ENCODE data around the gene VAMP3.
A peak's percentile ranks its signal among the peaks of the same experiment; 100 is the strongest.

The VAMP3 gene, protein sequence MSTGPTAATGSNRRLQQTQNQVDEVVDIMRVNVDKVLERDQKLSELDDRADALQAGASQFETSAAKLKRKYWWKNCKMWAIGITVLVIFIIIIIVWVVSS

DNA sequence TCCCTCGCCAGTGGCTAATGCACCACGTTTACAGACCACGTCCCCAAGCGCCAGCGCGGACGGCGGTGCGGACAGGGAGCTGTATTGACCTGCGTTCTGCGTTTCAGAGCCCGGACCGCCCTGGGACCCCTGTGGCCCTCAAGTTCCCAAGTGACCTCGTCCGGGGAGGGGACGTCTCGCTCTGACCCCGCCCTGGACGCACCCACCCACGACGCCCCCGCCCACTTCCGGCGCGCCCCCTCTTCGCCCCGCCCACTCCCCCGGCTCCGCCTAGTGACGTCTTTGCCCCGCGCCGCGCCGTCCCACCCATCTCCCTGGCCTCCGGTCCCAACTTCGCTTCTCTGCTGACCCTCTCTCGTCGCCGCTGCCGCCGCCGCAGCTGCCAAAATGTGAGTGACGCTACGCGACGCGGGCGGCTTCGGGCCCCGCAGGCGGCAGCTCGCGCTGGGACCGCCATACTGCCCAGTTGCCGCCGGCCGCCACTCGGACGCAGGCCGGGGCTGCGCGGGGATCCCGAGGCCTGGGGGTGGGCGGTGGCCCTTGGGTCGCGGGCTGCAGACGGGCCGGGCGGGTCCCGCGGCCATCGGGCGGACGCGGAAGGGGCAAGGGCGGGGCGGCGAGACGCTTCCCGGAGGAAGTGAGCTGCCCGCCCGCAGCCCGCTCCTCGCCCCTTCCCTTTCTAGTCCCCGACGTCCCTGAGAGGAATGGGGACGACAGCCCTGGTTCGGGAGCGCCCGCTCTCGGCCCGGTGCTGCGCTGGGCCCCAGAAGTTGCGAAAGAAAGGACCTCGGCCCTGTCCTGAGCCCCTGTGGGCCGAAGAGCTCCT is at the start of gene VAMP3:
VAMP3 (plus strand) TSS at position 300 of the 826 bp plus-strand sequence; CDS start at position 388, 88 bp downstream.
- peak; percentile 77 for DNase-seq

DNA sequence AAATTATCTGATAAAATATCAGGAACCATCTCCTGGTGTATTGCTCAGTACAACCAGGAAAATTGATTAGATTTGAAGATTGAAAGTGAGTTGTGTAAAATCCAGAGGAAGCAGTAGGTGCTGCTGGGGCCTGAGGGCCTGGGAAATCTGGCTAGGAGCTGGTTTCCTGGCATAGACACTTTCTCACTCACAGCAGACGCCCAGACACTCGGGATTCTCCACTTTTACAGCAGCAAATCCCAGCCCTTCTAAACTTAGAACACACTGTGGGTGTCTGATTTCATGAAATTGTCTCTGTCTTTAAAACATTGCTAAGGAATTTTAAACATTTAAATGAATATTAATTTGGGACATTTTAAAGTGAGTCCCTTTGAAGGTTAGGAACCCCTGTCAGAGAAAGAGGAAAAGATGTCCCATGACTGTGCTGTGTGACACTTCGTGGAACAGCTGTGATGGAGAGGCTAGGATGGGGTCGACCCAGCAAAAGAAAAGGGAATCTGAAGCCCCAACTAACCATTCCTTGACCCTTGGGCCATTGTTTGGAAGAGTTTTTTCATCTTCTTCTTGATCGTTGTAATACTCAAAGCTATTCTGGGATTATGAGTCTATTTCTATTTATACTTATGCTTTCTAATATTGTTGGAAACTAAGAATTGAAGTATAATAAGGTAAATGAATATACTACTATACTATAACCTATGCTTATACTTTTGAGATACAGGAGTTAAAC is 49.0 kb upstream of the VAMP3 start:
- no peak for DNase-seq

DNA sequence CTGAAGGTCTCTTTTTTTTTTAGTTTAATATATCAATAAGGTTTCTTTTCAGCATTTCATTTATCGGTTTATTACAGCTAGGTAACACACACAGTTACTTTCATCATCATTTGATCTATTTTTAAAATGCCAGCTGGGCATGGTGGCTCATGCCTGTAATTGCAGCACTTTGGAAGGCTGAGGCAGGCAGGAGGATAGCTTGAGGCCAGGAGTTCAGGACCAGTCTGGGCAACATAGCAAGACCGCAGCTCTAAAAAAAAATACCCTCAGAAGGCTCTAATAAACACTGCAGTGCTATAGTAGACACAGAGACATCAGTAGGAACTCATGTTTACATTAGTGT is 48.5 kb upstream of the VAMP3 start:
- no peak for DNase-seq

DNA sequence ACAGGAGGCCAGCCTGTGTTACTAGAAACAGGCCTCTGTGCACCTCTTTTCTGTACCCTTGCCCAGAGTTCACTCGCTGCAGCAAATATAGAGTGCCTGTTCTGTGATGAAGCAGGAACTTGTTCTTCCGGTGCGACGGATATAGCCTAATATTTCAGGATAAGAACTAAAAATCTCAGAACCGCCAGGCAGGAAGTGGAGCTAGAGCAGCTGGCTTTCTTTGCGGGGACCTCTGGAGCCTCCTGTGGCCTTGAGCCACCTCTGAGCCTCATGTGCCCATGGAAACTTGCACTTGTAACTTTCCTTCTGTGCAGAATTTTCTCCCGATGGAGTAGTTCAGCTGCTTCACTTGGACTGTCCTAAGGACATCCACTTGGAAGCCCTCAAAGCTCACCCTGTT is 44.5 kb upstream of the VAMP3 start:
- no peak for DNase-seq

DNA sequence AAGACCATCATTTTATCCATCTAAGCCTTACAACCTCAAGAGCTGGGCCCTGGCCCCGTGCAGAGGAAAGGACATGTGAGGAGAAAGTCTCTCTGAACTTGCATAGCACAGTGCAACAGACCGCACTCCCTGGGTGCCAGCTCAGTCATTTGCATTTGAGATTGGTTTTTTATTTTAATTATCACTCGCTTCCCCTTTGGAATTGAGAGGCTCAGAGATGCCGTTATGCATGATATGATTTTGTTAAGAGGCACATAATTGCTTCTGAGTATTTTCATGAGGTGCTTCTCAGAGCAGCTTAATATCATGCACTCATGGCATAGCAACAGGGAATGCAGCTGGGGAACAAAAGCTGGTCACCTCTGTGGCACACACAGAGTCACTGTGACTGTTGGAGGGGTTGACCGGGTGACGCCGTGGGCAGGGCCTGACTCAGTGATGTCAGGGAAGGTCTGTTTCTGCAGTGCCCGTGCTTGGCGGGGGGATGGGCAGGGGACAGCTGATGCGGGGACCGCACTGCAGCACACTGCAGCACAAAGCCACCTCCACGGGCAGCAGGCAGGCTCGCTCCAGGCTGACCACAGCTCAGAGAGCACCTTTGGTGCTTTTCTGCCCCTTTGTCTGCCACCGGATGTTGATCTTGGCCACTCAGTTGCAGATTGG is 43.2 kb upstream of the VAMP3 start:
- DNase-seq, result peak; percentile 82

DNA sequence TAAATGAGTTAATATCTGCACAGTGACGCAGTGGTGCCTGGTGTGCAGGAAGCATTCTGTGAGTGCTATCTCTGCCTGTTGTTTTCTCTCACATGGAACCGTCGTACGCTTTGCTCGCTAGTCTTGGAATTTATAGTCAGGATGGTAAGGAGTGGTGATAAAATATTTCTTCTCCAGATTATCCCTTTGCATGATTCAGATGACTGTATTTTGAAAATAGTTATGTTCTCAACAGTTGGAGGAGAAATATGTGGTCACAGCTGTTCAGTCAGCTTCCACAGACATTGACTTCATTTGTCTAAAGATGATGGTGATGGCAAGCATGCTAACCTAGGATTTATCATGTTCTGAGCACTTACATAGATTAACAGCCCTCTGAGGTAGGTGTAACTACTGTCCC is 41.3 kb upstream of the VAMP3 start:
- DNase-seq, result no peak

DNA sequence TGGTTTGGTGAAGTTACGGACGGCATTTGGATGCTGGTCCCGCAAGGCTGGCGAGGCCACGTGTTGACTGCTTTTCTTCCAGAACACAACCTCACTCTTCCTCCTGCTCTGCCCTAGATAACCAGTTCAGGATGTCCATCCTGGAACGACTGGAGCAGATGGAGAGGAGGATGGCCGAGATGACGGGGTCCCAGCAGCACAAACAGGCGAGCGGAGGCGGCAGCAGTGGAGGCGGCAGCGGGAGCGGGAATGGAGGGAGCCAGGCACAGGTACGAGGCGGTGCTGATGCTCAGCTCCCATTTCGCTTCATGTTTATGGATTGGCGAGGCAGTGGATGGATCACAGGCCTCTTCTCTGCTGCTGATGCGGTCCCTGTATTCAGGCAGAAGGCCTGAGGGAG is 38.8 kb upstream of the VAMP3 start:
- no peak for DNase-seq

DNA sequence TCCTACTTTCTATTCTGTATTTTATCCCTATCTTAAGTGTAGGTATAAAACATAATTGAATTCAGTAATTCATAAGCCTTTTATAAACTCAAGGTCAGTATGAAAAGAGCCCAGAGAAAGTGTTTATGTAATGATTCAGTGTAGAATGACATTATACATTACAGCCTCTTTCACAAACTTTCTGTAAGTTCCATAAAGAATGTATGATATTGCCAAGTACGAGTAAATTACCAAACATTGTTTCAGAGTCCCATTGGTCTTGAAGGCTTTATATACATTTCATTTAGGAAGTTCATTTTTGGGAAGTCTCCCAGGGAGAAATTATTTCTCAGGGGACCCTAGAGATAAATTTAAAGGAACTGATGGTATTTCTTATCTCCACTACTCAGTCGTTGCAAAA is 37.8 kb upstream of the VAMP3 start:
- no peak for DNase-seq

DNA sequence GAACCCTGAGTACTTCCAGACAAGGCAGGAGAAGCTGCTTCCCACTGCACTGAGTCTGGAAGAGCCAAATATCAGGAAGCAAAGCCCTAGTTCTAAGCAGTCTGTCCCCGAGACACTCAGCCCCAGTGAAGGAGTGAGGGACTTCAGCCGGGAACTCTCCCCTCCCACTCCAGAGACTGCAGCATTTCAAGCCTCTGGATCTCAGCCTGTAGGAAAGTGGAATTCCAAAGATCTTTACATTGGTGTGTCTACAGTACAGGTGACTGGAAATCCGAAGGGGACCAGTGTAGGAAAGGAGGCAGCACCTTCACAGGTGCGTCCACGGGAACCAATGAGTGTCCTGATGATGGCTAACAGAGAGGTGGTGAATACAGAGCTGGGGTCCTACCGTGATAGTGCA is 33.1 kb upstream of the VAMP3 start:
- DNase-seq, result no peak

DNA sequence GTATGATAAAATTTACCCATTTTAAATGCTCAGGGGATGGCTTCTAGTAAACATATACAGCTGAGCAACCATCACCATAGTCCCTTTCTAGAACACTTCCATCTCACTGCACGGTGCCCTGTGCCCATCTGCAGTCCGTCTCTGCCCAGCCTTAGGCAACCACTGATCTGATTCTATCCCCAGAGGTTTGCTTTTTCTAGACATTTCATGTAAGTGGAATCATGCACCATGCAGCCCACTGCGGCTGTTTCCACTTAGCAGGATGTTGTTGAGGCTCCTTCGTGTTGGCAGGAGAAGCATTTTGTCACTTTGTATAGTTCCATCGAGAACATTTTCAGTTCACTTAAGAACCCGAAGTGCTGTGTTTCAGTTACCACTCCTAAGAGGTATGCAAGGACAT is 27.8 kb upstream of the VAMP3 start:
- peak; percentile 30 for DNase-seq

DNA sequence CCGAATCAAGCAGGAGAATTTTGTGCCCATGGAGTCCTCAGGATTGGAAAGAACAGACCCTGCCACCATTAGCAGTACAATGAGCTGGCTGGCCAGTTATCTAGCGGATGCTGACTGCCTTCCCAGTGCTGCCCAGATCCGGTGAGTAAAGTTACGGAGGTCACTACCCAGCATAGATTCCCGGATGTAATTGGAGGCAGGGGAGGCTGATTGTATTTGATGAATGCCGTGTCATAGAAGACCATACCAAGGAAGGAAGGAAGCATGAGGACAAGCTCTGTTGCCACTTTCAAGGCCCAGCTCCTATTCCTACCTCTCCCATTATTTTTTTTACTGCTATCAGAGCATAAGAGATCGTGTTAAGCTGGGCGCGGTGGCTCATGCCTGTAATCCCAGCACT is 26.2 kb upstream of the VAMP3 start:
- DNase-seq, result no peak

DNA sequence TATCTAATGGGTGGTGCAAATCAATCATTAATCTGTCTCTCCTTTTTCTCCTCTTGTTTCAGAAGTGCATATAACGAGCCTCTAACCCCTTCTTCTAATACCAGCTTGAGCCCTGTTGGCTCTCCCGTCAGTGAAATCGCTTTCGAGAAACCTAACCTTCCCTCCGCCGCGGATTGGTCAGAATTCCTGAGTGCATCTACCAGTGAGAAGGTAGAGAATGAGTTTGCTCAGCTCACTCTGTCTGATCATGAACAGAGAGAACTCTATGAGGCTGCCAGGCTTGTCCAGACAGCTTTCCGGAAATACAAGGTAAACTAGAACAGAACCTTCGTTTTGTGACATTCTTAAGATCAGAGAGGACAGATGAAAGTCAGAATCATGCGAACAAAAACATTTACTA is 25.3 kb upstream of the VAMP3 start:
- DNase-seq, result no peak

DNA sequence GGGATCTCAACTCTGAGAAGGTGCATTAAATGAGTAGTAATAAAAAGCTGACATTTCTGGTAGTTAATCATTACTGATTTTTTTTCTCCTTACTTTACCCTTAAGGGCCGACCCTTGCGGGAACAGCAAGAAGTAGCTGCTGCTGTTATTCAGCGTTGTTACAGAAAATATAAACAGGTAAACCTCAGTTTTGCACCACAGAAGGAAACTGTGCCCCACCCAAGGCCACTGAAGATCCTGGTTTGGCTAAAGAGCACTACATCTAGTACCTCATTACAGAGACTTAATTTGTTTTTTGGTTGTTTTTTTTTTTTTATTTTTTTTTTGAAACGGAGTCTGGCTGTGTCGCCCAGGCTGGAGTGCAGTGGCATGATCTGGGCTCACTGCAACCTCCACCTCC is 23.5 kb upstream of the VAMP3 start:
- no peak for DNase-seq

DNA sequence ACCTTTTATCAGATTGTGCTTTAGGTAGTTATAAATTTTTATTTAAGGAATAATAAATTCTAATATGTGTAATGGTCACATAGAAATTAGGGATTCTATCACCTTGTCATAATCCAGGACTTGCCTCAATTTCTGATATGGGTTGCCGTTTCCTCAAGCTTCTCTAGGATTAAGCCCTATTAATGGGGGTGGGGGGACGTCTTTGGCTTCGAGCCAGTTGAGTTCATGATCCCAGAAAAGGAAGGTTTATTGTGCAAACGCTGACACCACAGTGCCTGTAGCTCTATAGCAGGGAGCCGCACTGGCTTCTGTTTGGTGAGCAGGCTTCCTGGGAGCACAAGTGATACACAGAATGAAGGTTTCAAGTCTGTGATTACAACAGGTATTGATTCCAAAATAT is 22.0 kb upstream of the VAMP3 start:
- DNase-seq, result no peak

DNA sequence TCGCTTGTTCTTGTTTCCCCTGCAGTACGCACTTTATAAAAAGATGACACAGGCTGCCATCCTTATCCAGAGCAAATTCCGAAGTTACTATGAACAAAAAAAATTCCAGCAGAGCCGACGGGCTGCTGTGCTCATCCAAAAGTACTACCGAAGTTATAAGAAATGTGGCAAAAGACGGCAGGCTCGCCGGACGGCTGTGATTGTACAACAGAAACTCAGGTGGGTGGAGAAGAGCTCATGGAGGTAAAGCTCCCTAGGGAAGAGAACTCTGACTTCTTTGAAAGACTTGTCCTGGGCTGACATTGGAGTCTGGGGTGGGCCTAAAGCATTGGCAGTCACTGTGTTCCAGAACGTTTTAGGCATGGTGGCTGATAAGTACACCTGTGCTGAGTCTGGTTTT is 19.9 kb upstream of the VAMP3 start:
- DNase-seq, result no peak

DNA sequence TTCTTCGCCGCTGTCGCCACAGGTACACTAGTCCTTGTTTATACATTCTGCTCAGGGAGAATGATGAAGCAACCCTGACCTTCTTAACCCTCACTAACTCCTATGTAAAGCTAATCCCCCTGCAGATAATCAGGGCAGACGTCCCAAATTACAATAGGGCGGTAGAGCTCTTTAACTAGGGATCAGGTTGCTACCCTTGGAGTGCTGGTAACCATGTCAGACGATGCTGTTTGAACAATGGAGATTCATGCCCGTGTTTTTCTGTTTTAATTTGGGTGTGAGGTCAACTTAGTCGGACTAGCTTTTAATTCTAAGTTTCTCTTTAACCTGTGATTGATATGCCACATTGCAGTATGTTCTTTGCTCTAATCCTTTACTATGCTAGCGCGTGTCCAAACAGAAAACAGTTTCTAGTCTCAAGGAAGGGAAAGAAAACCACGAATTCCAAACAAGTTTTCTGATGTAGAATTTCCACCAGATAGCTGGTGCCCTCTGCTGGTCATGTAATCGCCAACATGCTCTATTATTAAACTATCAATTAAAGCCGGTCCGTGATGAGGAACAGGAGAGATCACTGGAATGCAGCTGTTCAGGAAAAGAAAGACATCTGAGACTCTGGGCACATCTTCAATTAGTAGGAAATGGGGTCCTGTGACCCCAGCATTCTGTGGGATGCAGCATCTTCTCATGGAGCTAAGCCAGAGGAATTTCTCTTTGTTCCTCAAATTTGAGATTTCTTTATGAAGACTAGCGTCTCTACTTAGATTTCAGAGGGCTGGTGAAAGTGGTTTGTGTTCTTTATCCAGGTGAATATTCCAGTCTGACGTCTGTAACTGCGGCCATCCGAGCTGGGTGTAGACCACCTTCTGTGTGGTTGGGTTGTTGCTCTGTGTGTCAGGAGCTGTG is 18.3 kb upstream of the VAMP3 start:
- DNase-seq, result peak; percentile 78

DNA sequence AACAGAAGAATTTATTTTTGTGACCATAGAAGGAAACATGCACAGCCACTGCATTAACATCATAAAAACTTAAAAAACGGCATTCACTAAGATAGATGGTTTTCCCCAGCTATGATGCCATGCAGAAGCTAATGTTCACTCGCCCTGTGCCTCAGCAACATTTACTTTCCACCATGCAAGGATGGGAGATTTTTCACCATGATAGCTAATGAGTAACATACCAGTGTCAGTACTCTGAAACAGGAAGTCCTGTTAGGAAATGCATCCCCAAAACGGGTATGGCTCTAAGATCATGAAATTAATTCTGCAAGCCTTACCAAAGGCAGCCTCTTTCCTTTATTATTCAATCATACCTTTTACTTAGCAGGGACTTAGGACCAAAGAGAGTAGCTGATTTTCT is 17.5 kb upstream of the VAMP3 start:
- no peak for DNase-seq

DNA sequence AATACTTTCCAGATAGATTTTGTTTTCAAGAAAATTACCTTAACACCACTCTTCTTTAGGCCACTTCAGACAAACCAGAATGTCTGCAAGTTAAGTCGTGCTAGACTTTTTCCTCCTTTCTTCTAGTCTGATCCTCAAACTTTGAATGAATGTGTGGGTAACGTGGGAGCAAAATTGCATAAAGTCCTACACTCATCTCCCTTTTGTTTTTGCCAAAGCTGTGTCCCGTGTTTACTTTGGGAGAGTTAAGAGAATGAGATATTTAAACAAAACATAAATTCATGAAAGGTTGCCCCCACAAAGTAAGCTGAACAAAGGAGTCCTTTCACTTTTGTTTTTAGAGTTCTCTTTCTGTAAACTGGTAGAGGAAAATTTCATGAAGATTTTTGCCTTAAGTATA is 16.9 kb upstream of the VAMP3 start:
- DNase-seq, result no peak

DNA sequence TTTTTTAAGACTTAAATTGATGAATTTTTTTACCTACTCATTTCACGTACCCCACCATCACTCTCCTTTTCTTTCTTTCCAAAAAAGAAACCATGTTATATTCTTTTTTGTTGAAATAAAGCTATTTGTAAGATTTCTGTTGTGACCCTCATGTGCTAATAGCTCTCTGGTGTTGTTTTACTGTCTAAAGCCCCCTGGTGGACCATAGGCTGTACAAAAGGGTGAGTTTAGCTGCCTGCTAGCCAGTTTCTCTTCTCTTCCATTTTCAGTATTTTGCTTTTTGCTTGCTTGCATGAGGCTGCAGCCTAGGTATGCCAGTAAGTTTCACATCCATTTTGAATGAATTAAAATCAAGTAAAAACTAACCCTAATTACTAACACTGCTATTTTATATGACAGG is 15.6 kb upstream of the VAMP3 start:
- no peak for DNase-seq

DNA sequence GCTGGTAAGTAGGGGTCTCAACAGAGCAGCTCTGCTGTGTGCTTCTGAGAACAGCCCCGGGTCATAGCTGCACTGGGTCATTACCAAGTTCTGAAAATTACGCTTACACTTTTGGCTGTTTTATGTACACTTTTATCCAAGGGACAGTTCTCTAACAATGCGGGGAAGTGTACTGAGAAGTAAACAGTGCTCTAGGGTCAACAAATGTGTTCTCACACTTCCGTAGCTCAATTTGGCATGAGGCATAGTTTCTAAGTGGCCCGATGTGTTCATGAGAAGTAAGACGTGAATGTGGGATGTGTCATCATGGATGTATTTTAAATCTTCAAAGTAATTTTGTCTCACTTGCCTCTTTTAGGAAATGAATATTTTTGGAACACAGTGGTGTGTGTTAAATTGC is 10.9 kb upstream of the VAMP3 start:
- DNase-seq, result no peak

DNA sequence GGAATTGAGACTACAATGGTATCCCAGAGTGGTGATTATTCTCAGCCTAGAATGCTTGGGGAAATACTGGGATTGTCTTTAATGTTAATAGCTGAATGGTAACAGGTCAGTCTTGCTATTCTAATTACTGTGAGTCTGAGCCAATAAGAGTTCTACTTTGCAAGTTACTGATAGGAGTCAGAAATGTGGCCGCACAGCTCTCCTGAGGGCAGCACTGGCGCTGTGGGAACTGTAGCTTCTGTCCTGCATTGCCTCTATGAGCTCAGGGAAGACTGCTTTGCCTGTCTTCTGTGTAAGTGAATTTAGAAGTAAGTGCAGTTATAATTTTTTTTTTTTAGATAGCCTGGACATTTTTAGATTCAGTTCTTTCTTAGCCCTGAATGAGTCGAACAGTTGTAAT is 10.0 kb upstream of the VAMP3 start:
- DNase-seq, result no peak

DNA sequence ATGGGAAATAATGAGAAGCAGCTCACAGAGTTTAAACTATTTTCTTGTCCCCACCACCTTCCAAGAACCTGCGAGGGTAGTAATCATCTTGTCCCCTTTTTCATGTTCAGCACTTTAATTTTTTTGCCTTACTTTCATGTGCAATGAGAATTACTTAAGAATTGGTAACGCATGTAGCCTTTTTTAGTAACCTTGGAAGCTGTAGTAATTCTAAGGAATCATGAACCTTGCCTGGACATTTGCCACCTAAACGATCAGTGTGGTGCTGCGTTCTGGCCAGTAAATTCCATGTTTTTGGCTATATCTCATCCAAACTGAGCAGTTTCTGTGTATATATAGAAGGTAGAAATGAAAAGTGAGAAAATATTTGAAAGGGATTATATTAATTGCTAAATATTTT is 3.9 kb upstream of the VAMP3 start:
- no peak for DNase-seq

DNA sequence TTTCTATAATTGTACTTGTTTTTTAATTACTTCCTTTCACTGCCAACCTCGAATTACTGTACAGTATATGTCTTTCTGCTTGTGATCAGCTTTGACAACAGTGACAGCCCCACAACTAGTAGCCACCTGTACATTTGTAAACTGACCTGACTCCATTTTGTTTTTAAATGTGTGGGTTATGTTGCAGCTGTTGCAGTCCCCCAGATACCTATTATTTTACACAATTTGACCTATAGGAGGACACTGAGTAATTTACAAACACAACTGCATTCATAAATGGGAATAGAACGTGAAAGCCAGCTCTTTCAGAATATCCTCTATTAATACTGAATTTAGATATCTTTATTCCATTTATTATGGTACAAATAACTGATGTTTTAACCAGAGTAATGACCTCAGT is 2.5 kb upstream of the VAMP3 start:
- no peak for DNase-seq
